HepG2 (cell line): ENCODE results near the gene CAMTA1. TPM values are rescaled to one million over a fixed set of nuclear protein-coding genes. Genes with fewer than 3 reads are reported as not detected.
A peak's percentile ranks its signal among the peaks of the same experiment; 100 is the strongest.

Experiments used
- ESRRA ChIP-seq: sonication (generic); formaldehyde crosslinking; IDR thresholded peaks from 2 replicates; pipeline ENCODE4 v1.5.1; 2020; ENCODE audit warnings: mild to moderate bottlenecking, low read depth, missing genetic modification reagents
- ETV5 ChIP-seq: IDR thresholded peaks from 2 replicates; pipeline ENCODE4 v1.6.1; 2018; ENCODE audit warnings: missing biosample characterization, missing genetic modification reagents, inconsistent platforms, borderline replicate concordance
- GZF1 ChIP-seq: sonication (generic); formaldehyde crosslinking; IDR thresholded peaks from 2 replicates; pipeline ENCODE4 v1.5.1; 2020; ENCODE audit warnings: mild to moderate bottlenecking, missing genetic modification reagents
- NFRKB ChIP-seq: fragments of 450-650 bp; IDR thresholded peaks from 2 replicates; pipeline ENCODE4 v1.6.1; 2017
- RXRB ChIP-seq: IDR thresholded peaks from 2 replicates; pipeline ENCODE4 v1.6.1; 2016; ENCODE audit warnings: borderline replicate concordance, missing genetic modification reagents, missing compliant biosample characterization
- SALL1 ChIP-seq: sonication (generic); formaldehyde crosslinking; IDR thresholded peaks from 2 replicates; pipeline ENCODE4 v1.8.0; 2022; ENCODE audit warnings: mild to moderate bottlenecking, missing genetic modification reagents
- SOX13 ChIP-seq, 3 experiments: fragments of 450-650 bp in 1 of 3; sonication (generic) in 1 of 3; formaldehyde crosslinking in 1 of 3; IDR thresholded peaks in 2 of 3; conservative IDR thresholded peaks in 1 of 3; 2 replicates each; pipeline versions ENCODE4 v1.5.0 to v1.6.1; 2016 to 2020; ENCODE audit warnings: antibody characterized with exemption in 1 of 3, mild to moderate bottlenecking in 1 of 3, missing compliant biosample characterization in 1 of 3, missing genetic modification reagents in 1 of 3, moderate library complexity in 1 of 3
- ZMAT3 ChIP-seq: sonication (generic); formaldehyde crosslinking; conservative IDR thresholded peaks from 2 replicates; pipeline ENCODE4 v1.7.0; 2021; ENCODE audit warnings: missing genetic modification reagents
- ZNF292 ChIP-seq: sonication (generic); formaldehyde crosslinking; IDR thresholded peaks from 2 replicates; pipeline ENCODE4 v1.8.1; 2022; ENCODE audit warnings: mild to moderate bottlenecking, low read depth, missing genetic modification reagents, borderline replicate concordance
- ZNF3 ChIP-seq: IDR thresholded peaks from 2 replicates; pipeline ENCODE4 v1.7.0; 2017; ENCODE audit warnings: inconsistent platforms
- ZNF326 ChIP-seq: sonication (generic); formaldehyde crosslinking; IDR thresholded peaks from 2 replicates; pipeline ENCODE4 v1.4.0; 2020; ENCODE audit warnings: missing genetic modification reagents, borderline replicate concordance
- ZNF468 ChIP-seq: sonication (generic); formaldehyde crosslinking; IDR thresholded peaks from 2 replicates; pipeline ENCODE4 v1.8.0; 2022; ENCODE audit warnings: mild to moderate bottlenecking, moderate library complexity, missing genetic modification reagents
- ZNF792 ChIP-seq: IDR thresholded peaks from 2 replicates; pipeline ENCODE4 v1.6.1; 2016
- polyA plus RNA-seq, 8 experiments: library from polyadenylated mRNA; depleted of rRNA in 3 of 8; stranded (reverse) in 7 of 8; unstranded in 1 of 8; fragments of >200 nt; fragmentation: Illumina TruSeq in 4 of 8; extraction: Trizol in 4 of 8; gene quantifications; 2 replicates each; pipeline versions ENCODE4 v1.2.1 to v1.2.3, GENCODE V29; 2011 to 2016; ENCODE audit warnings: low read depth in 4 of 8, missing spikeins in 1 of 8, mixed read lengths in 1 of 8; ENCODE audit not compliant: insufficient read depth in 1 of 8
- total RNA-seq, 5 experiments: library from RNA; depleted of rRNA; stranded (reverse); fragments of >200 nt; fragmentation: Illumina TruSeq; extraction: Trizol; gene quantifications; 2 replicates each; pipeline ENCODE4 v1.2.3, GENCODE V29; 2016; ENCODE audit warnings: low read depth in 1 of 5
- TF ChIP-seq, protein P1 (sequence below): sonication (generic); formaldehyde crosslinking; IDR thresholded peaks from 2 replicates; pipeline ENCODE4 v1.4.0; 2020; ENCODE audit warnings: missing genetic modification reagents, borderline replicate concordance
- TF ChIP-seq, protein P2 (sequence below): IDR thresholded peaks from 2 replicates; pipeline ENCODE4 v1.6.1; 2018; ENCODE audit warnings: missing genetic modification reagents, mild to moderate bottlenecking, missing compliant biosample characterization
- TF ChIP-seq, protein P3 (sequence below), 2 experiments: sonication (generic) in 1 of 2; formaldehyde crosslinking in 1 of 2; IDR thresholded peaks; 2 replicates each; pipeline versions ENCODE4 v1.5.1 to v1.6.1; 2011 to 2020; ENCODE audit warnings: borderline replicate concordance in 1 of 2, low read depth in 1 of 2, low read length in 1 of 2, mild to moderate bottlenecking in 1 of 2, missing genetic modification reagents in 1 of 2, moderate library complexity in 1 of 2
- TF ChIP-seq, protein P4 (sequence below): sonication (generic); formaldehyde crosslinking; IDR thresholded peaks from 2 replicates; pipeline ENCODE4 v1.4.0; 2020; ENCODE audit warnings: missing genetic modification reagents
- TF ChIP-seq, protein P5 (sequence below): sonication (generic); formaldehyde crosslinking; IDR thresholded peaks from 2 replicates; pipeline ENCODE4 v1.8.1; 2022; ENCODE audit warnings: low read depth, mild to moderate bottlenecking, missing genetic modification reagents

CAMTA1 gene
- total and polyA plus RNA-seq, 2 of the 13 experiments (the other 11 are each of a cell fraction or from before 2014, with no cell fraction given), result 25.0 to 36.4 TPM

DNA sequence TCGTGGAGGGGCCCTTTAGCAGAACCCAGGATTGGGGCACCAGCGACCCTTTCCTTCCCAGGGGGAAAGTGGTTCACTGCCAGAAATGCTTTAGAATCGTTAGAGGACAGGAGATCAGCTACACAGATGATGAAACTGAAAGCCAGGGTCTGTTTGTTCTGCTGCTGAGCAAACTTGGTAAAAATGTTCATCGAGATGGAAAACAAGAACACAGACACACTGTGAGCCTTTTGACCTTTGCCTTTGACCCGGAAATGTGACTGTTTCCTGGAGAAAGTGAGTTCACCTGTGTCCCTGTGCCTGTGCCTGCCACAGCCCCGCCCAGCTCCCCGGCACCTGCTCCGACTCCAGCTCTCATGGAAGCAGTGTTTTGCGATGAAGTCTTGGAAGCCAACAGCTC lies 234.3 kb downstream of the CAMTA1 start (continued):
- TF ChIP-seq, protein P1, sequence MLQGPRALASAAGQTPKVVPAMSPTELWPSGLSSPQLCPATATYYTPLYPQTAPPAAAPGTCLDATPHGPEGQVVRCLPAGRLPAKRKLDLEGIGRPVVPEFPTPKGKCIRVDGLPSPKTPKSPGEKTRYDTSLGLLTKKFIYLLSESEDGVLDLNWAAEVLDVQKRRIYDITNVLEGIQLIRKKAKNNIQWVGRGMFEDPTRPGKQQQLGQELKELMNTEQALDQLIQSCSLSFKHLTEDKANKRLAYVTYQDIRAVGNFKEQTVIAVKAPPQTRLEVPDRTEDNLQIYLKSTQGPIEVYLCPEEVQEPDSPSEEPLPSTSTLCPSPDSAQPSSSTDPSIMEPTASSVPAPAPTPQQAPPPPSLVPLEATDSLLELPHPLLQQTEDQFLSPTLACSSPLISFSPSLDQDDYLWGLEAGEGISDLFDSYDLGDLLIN (CRISPR knock-in tag), result no peak
- TF ChIP-seq ZNF468 (no peak), ETV5 (CRISPR knock-in tag) (peak; percentile 36; the same call in 1 of the 2 replicates), RXRB (peak; percentile 23; the same call in 1 of the 2 replicates), ZNF292 (CRISPR knock-in tag) (peak; percentile 41; the same call in 1 of the 2 replicates), ZMAT3 (CRISPR knock-in tag) (no peak), SALL1 (peak; percentile 26; the same call in 1 of the 2 replicates), ESRRA (CRISPR knock-in tag) (peak; percentile 44; the same call in 1 of the 2 replicates), GZF1 (no peak), ZNF326 (CRISPR knock-in tag) (no peak), ZNF3 (CRISPR knock-in tag) (no peak), ZNF792 (CRISPR knock-in tag) (peak; percentile 99), NFRKB (no peak), SOX13 (IDR thresholded peaks at IDR 0.05) (no peak), SOX13 (CRISPR knock-in tag; conservative IDR thresholded peaks at IDR 0.05 in 1 of 2, IDR thresholded peaks at IDR 0.05 in 1 of 2) (no peak)
- TF ChIP-seq, protein P2, sequence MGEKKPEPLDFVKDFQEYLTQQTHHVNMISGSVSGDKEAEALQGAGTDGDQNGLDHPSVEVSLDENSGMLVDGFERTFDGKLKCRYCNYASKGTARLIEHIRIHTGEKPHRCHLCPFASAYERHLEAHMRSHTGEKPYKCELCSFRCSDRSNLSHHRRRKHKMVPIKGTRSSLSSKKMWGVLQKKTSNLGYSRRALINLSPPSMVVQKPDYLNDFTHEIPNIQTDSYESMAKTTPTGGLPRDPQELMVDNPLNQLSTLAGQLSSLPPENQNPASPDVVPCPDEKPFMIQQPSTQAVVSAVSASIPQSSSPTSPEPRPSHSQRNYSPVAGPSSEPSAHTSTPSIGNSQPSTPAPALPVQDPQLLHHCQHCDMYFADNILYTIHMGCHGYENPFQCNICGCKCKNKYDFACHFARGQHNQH (CRISPR knock-in tag), result peak; percentile 53; the same call in 1 of the 2 replicates
- TF ChIP-seq, protein P3, sequence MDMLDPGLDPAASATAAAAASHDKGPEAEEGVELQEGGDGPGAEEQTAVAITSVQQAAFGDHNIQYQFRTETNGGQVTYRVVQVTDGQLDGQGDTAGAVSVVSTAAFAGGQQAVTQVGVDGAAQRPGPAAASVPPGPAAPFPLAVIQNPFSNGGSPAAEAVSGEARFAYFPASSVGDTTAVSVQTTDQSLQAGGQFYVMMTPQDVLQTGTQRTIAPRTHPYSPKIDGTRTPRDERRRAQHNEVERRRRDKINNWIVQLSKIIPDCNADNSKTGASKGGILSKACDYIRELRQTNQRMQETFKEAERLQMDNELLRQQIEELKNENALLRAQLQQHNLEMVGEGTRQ (IDR thresholded peaks at IDR 0.05; ENCODE audit: low read depth, low read length), result no peak
- TF ChIP-seq, protein P3 (CRISPR knock-in tag; IDR thresholded peaks at IDR 0.05; ENCODE audit: borderline replicate concordance), result no peak
- TF ChIP-seq, protein P4, sequence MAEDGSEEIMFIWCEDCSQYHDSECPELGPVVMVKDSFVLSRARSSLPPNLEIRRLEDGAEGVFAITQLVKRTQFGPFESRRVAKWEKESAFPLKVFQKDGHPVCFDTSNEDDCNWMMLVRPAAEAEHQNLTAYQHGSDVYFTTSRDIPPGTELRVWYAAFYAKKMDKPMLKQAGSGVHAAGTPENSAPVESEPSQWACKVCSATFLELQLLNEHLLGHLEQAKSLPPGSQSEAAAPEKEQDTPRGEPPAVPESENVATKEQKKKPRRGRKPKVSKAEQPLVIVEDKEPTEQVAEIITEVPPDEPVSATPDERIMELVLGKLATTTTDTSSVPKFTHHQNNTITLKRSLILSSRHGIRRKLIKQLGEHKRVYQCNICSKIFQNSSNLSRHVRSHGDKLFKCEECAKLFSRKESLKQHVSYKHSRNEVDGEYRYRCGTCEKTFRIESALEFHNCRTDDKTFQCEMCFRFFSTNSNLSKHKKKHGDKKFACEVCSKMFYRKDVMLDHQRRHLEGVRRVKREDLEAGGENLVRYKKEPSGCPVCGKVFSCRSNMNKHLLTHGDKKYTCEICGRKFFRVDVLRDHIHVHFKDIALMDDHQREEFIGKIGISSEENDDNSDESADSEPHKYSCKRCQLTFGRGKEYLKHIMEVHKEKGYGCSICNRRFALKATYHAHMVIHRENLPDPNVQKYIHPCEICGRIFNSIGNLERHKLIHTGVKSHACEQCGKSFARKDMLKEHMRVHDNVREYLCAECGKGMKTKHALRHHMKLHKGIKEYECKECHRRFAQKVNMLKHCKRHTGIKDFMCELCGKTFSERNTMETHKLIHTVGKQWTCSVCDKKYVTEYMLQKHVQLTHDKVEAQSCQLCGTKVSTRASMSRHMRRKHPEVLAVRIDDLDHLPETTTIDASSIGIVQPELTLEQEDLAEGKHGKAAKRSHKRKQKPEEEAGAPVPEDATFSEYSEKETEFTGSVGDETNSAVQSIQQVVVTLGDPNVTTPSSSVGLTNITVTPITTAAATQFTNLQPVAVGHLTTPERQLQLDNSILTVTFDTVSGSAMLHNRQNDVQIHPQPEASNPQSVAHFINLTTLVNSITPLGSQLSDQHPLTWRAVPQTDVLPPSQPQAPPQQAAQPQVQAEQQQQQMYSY (CRISPR knock-in tag), result no peak
- TF ChIP-seq, protein P5, sequence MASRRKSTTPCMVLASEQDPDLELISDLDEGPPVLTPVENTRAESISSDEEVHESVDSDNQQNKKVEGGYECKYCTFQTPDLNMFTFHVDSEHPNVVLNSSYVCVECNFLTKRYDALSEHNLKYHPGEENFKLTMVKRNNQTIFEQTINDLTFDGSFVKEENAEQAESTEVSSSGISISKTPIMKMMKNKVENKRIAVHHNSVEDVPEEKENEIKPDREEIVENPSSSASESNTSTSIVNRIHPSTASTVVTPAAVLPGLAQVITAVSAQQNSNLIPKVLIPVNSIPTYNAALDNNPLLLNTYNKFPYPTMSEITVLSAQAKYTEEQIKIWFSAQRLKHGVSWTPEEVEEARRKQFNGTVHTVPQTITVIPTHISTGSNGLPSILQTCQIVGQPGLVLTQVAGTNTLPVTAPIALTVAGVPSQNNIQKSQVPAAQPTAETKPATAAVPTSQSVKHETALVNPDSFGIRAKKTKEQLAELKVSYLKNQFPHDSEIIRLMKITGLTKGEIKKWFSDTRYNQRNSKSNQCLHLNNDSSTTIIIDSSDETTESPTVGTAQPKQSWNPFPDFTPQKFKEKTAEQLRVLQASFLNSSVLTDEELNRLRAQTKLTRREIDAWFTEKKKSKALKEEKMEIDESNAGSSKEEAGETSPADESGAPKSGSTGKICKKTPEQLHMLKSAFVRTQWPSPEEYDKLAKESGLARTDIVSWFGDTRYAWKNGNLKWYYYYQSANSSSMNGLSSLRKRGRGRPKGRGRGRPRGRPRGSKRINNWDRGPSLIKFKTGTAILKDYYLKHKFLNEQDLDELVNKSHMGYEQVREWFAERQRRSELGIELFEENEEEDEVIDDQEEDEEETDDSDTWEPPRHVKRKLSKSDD (CRISPR knock-in tag), result no peak
